ENCODE data around the gene RELL2. TPM values are rescaled to one million over a fixed set of nuclear protein-coding genes. Genes with fewer than 3 reads are reported as not detected.

The RELL2 gene
- total RNA-seq, 1 donor from 2014 or later = 12.9 TPM

DNA sequence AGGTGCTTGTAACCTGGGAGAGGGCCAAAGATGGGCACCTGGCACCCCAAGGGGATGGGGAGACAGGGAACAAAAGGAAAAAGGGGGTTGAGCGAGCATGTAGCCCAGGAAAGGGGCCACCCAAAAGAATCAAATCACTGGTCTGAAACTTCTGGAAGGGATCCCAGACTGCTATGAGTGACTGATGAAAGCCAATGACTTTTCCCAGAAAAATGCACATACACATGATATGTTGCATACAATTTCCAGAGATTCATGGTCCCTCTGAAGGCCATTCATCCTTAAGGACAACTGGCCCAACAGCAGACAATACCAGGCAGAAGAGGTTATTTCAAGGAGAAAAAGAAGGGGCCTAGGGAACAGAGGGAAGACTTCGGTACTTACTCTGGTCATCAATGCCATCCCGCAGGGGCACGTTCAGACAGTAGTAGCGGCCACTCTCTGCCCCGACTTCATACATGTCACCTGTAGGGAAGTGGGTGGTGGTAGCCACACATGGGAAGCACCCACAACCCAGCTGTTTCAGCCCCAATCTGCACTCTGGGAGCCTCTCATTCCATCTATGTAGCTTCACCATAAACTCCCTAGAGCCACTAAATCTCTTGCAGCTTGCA is 8.5 kb upstream of the RELL2 start:
- TF ChIP-seq, protein P1, sequence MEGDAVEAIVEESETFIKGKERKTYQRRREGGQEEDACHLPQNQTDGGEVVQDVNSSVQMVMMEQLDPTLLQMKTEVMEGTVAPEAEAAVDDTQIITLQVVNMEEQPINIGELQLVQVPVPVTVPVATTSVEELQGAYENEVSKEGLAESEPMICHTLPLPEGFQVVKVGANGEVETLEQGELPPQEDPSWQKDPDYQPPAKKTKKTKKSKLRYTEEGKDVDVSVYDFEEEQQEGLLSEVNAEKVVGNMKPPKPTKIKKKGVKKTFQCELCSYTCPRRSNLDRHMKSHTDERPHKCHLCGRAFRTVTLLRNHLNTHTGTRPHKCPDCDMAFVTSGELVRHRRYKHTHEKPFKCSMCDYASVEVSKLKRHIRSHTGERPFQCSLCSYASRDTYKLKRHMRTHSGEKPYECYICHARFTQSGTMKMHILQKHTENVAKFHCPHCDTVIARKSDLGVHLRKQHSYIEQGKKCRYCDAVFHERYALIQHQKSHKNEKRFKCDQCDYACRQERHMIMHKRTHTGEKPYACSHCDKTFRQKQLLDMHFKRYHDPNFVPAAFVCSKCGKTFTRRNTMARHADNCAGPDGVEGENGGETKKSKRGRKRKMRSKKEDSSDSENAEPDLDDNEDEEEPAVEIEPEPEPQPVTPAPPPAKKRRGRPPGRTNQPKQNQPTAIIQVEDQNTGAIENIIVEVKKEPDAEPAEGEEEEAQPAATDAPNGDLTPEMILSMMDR (IDR thresholded peaks at IDR 0.05; ENCODE audit: insufficient read depth, low read depth, low read length) = no peak
- no peak for TF ChIP-seq EZH2 (IDR thresholded peaks at IDR 0.05; ENCODE audit: insufficient read depth, low read length)
- peaks cover 32% of the 10 kb centered on the region for H3K36me3 ChIP-seq (ENCODE audit: insufficient read depth, low read length)
- H3K27me3 ChIP-seq (ENCODE audit: insufficient read depth, low read length) = no peaks in the 10 kb centered on the region
- no peak overlapping the region for H3K27ac ChIP-seq (ENCODE audit: low read depth, low read length)
- no peak overlapping the region for H2AFZ ChIP-seq (ENCODE audit: low read depth, low read length)
- Mint-ChIP-seq H3K4me3 (ENCODE audit: unreplicated experiment) (peak overlapping the region; percentile 12), H3K27me3 (ENCODE audit: low read depth, unreplicated experiment) (no peaks in the 10 kb centered on the region), H3K9me3 (ENCODE audit: unreplicated experiment) (no peaks in the 10 kb centered on the region), H3K36me3 (ENCODE audit: low read depth, unreplicated experiment) (peaks cover 22% of the 10 kb centered on the region), H3K27ac (ENCODE audit: unreplicated experiment) (no peak overlapping the region), H3K4me1 (ENCODE audit: low read depth, unreplicated experiment) (peaks cover 5% of the 10 kb centered on the region)
- peaks cover 30% of the 10 kb centered on the region for H3K79me2 ChIP-seq (ENCODE audit: insufficient read depth, low read length)
- peaks cover 41% of the 10 kb centered on the region for H4K20me1 ChIP-seq (ENCODE audit: insufficient read depth, low read length)
- H3K4me2 ChIP-seq (ENCODE audit: low read length) = no peak overlapping the region
- H3K4me1 ChIP-seq (ENCODE audit: insufficient read depth, low read length) = no peaks in the 10 kb centered on the region
- DNase-seq (ENCODE audit: low read depth) (no peak), FAIRE-seq (no peak)
- H3K4me3 ChIP-seq (ENCODE audit: insufficient read depth, low read depth, low read length) = no peak overlapping the region
- no peaks in the 10 kb centered on the region for H3K9me3 ChIP-seq (ENCODE audit: insufficient read depth, low read depth, low read length)
- H3K9ac ChIP-seq (ENCODE audit: low read length) = no peak overlapping the region

DNA sequence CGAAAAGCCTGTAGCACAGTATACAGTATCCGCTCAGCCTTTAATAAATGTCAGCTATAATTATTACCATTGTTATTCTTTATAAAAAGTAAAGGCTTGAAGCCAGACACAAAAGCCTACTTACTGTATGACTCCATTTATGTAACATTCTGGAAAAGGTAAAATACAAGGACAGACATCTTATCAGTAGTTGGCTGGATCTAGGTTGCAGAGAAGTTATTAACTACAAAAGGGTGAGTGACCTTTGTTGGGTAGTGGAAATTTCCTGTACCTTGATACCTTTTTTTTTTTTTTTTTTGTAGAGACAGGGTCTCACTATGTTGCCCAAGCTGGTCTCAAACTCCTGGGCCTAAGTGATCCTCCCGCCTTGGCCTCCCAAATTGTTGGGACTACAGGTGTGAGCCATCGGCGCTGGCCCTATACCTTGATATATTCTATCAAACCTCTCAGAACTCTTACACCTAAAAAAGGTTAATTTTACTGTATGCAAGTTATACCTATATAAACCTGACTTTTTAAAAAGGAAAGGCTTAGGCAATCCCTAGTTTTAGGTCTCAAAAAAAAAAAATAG is 6.1 kb upstream of the RELL2 start:
- Histone ChIP-seq H3K4me2 (ENCODE audit: low read length) (no peak overlapping the region), H3K27me3 (ENCODE audit: insufficient read depth, low read length) (no peaks in the 10 kb centered on the region), H3K9ac (ENCODE audit: low read length) (no peak overlapping the region), H3K4me1 (ENCODE audit: insufficient read depth, low read length) (peaks cover 6% of the 10 kb centered on the region), H2AFZ (ENCODE audit: low read depth, low read length) (no peak overlapping the region), H3K36me3 (ENCODE audit: insufficient read depth, low read length) (peaks cover 17% of the 10 kb centered on the region), H3K79me2 (ENCODE audit: insufficient read depth, low read length) (peaks cover 53% of the 10 kb centered on the region), H3K9me3 (ENCODE audit: insufficient read depth, low read depth, low read length) (no peaks in the 10 kb centered on the region), H3K27ac (ENCODE audit: low read depth, low read length) (no peak overlapping the region), H4K20me1 (ENCODE audit: insufficient read depth, low read length) (peaks cover 59% of the 10 kb centered on the region), H3K4me3 (ENCODE audit: insufficient read depth, low read depth, low read length) (no peak overlapping the region)
- TF ChIP-seq, protein P1 (IDR thresholded peaks at IDR 0.05; ENCODE audit: insufficient read depth, low read depth, low read length) = no peak
- Mint-ChIP-seq H3K27ac (ENCODE audit: unreplicated experiment) (no peak overlapping the region), H3K36me3 (ENCODE audit: low read depth, unreplicated experiment) (peaks cover 24% of the 10 kb centered on the region), H3K4me3 (ENCODE audit: unreplicated experiment) (no peak overlapping the region), H3K9me3 (ENCODE audit: unreplicated experiment) (no peaks in the 10 kb centered on the region), H3K27me3 (ENCODE audit: low read depth, unreplicated experiment) (no peaks in the 10 kb centered on the region), H3K4me1 (ENCODE audit: low read depth, unreplicated experiment) (peaks cover 15% of the 10 kb centered on the region)
- FAIRE-seq (no peak), DNase-seq (ENCODE audit: low read depth) (no peak)

DNA sequence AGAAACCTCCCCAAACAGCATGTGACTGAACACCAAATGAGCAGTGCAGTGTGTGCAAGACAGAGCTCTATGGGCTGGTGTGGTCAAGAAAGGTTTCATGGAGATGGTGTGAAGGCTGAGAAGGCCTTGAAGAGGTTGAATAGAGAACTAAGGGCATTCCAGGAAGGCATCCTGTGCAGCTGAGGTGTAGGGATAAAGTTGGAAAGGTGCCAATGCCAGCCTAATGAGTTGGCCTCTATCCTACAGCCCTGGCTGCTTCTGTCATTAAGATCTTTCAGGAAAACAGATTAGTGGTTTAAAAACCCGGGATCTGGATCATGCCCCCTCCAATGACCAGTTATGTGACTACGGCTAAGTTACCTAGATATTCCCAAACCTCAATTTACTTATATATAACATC is 4.1 kb upstream of the RELL2 start:
- Mint-ChIP-seq H3K4me1 (ENCODE audit: low read depth, unreplicated experiment) (peaks cover 14% of the 10 kb centered on the region), H3K27ac (ENCODE audit: unreplicated experiment) (no peak overlapping the region), H3K9me3 (ENCODE audit: unreplicated experiment) (no peaks in the 10 kb centered on the region), H3K27me3 (ENCODE audit: low read depth, unreplicated experiment) (no peaks in the 10 kb centered on the region), H3K4me3 (ENCODE audit: unreplicated experiment) (no peak overlapping the region), H3K36me3 (ENCODE audit: low read depth, unreplicated experiment) (peaks cover 17% of the 10 kb centered on the region)
- Histone ChIP-seq H3K79me2 (ENCODE audit: insufficient read depth, low read length) (peaks cover 63% of the 10 kb centered on the region), H3K4me3 (ENCODE audit: insufficient read depth, low read depth, low read length) (no peak overlapping the region), H4K20me1 (ENCODE audit: insufficient read depth, low read length) (peaks cover 65% of the 10 kb centered on the region), H3K4me2 (ENCODE audit: low read length) (no peak overlapping the region), H3K36me3 (ENCODE audit: insufficient read depth, low read length) (peaks cover 11% of the 10 kb centered on the region), H3K27ac (ENCODE audit: low read depth, low read length) (no peak overlapping the region), H2AFZ (ENCODE audit: low read depth, low read length) (no peak overlapping the region), H3K27me3 (ENCODE audit: insufficient read depth, low read length) (no peaks in the 10 kb centered on the region), H3K9ac (ENCODE audit: low read length) (no peak overlapping the region), H3K4me1 (ENCODE audit: insufficient read depth, low read length) (peaks cover 18% of the 10 kb centered on the region), H3K9me3 (ENCODE audit: insufficient read depth, low read depth, low read length) (no peaks in the 10 kb centered on the region)
- DNase-seq (ENCODE audit: low read depth) (no peak), FAIRE-seq (no peak)
- no peak for TF ChIP-seq EZH2 (IDR thresholded peaks at IDR 0.05; ENCODE audit: insufficient read depth, low read length)
- TF ChIP-seq, protein P1 (IDR thresholded peaks at IDR 0.05; ENCODE audit: insufficient read depth, low read depth, low read length) = no peak
